ENCODE results near the gene EEF1AKMT4. TPM values are rescaled to one million over a fixed set of nuclear protein-coding genes. Genes with fewer than 3 reads are reported as not detected.

Gene EEF1AKMT4
- total RNA-seq, 1 experiment from 2014 or later, result 18.5 TPM

DNA sequence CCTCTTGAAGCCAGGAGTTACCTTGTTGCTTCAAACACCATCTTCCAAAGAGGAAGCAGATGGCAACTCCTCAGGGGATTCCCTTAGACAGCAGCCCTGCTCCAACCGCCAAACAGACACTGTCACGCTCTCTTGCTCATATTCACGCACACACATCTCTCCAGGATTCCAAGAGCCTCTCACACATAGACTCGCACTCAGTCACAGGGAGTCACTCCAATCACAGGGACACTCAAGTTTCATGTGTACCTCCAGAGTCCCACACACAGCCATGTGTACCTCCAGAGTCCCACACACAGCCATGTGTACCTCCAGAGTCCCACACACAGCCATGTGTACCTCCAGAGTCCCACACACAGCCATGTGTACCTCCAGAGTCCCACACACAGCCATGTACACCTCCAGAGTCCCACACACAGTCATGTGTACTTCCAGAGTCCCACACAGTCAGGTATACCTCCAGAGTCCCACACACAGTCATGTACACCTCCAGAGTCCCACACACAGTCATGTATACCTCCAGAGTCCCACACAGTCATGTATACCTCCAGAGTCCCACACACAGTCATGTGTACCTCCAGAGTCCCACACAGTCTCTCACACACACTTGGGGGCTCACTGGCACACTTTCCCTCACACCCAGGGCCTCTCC is 14.0 kb upstream of the EEF1AKMT4 start:
- DNase-seq (ENCODE audit: low read depth), result no peak

DNA sequence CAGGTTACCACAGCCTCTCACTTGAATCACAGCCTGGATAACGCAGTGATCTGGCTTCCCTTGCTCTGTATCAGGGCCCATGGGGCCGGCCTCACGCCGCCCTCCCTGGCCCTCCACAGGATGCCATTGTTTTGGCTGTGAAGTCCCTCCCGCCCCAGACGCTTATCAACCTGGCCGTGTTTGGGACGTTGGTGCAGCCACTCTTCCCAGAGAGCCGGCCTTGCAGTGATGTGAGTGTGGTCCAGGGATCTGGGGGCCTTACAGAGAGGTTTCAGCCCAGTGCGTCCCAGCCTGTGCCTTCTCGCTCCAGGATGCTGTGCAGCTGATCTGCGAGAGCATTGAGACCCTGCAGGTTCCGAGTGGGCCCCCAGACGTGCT is 13.4 kb upstream of the EEF1AKMT4 start:
- no peak for DNase-seq (ENCODE audit: low read depth)

DNA sequence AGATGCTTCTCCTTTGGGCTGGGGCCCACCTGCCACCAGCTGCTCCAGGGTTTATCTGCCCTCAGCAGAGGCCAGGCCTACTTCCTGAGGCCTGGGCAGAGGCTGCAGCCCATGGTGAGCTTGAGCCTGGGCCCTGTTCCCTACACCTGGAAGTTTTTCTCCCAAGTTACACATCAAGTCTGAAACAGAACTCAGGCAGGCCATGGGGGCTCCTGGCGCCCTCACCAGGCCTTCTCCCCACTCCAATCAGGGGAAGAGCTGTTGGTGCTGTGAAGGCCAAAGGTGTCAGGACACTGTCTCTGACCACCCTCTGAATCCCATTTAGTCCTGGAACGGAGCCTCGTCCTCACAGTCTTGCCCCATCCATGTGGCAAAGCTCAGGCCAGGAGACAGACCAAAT is 12.8 kb upstream of the EEF1AKMT4 start:
- DNase-seq (ENCODE audit: low read depth), result no peak

DNA sequence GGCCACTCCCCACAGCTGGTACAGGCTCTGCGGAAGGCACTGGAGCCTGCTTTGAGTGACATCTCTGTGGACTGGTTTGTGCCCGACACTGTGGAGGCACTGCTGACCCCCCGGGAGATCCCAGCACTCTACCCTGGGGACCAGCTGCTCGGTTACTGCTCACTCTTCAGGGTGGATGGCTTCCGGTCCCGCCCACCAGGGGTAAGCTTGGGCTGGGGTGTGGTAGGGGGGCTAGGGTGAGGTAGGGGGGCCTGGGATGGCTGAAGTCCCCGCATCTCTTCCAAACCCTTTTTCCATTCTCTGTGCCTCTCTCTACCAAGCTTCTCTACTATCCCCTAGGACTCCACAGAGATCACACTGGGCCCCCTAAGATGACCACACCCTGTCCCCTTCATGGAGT is 12.3 kb upstream of the EEF1AKMT4 start:
- no peak for DNase-seq (ENCODE audit: low read depth)

DNA sequence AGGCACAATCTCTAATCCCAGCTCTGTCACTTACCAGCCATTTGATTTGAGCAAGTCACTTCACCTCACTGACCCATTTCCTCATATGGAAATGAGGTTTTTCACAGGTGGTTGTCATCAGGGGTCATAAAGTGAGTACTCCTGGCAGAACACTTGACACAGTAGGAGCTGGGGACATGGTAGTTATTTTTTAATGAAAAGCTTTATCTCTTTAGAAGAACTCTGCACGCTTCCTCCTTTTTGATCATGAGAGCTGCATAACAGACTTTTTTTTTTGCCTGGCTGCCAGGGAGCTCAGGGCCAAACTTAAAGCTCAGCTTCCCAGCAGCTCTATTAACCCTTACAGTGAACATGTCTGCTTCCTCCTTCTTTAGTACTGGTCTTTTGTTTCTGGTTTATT is 11.7 kb upstream of the EEF1AKMT4 start:
- no peak for DNase-seq (ENCODE audit: low read depth)

DNA sequence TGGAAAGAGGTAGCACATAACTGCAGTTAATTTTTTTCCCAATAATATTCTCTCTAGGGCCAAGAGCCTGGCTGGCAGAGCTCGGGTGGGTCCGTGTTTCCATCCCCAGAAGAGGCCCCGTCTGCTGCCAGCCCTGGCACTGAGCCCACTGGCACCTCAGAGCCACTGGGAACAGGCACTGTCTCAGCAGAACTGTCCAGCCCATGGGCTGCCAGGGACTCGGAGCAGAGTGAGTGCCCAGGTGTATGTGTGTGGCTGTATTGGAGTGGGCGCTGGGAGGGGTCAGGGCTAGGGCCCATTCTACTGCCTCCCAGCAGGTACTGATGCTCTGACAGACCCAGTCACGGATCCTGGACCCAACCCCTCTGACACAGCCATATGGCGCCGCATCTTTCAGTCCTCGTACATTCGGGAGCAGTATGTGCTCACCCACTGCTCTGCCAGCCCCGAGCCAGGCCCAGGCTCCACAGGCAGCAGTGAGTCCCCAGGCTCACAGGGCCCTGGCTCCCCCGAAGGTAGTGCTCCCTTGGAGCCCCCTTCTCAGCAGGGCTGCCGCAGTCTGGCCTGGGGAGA is 11.1 kb upstream of the EEF1AKMT4 start:
- no peak for DNase-seq (ENCODE audit: low read depth)

DNA sequence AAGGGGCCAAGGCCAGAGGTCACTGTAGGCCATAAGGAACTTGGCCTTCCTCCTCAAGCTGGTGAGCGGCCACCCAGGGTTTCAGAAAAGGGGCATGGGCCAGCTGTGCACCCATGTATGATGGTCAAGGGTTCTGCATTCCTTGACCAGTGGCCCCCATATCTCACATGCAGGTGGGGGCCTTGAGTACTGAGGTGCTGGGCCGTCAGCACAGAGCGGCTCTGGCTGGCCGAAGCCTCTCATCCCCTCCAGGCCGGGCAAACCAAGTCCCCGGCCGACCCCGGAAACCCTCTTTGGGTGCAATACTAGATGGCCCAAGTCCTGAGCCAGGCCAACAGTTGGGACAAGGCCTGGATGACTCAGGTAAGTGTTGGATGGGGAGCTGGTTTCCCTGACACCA is 10.3 kb upstream of the EEF1AKMT4 start:
- DNase-seq (ENCODE audit: low read depth), result no peak

DNA sequence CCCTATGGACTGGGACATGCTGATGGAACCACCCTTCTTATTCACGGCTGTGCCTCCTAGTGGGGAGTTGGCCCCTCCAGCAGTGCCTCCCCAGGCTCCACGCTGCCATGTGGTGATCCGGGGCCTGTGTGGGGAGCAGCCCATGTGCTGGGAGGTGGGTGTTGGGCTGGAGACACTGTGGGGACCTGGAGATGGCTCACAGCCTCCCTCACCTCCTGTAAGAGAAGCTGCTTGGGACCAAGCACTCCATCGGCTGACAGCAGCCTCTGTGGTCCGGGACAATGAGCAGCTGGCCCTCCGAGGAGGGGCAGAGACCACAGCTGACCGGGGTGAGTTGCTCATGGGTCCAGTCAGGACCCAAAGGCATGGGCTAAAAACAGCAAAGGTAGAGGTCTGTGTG is 9.8 kb upstream of the EEF1AKMT4 start:
- no peak for DNase-seq (ENCODE audit: low read depth)

DNA sequence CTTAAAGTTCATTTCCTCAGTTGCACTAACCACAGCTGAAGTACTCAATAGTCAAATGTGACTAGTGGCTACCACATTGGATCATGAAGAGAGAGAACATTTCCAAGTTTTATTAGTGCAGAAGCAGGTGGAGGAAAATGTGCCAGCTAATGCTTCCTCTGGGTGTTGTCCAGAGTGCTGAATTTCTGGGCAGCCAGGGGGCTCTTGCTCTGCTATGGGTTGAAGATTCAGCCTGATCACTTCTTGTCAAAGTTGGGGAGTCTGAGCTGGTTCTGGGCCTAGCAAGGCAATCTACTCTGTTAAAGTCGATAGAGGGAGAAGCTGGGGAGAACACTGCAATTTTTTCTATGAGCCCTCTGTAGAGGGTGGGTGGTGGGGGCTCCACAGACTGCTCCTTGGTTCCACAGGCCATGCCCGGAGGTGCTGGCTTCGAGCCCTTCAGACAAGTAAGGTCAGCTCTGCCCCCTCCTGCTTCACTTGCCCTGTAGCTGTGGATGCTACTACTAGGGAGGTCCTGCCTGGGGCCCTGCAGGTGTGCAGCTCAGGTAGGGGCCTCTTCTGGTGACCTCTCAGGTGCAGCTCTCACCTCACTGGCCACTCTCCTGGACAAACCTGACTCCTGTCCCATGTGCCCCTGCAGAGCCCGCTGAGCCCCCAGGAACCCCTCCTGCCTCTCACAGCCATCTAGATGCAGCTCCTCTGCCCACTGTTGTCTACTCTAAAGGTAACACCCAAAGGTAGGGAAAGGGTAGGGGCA is 8.9 kb upstream of the EEF1AKMT4 start:
- DNase-seq (ENCODE audit: low read depth), result peak; percentile 42

DNA sequence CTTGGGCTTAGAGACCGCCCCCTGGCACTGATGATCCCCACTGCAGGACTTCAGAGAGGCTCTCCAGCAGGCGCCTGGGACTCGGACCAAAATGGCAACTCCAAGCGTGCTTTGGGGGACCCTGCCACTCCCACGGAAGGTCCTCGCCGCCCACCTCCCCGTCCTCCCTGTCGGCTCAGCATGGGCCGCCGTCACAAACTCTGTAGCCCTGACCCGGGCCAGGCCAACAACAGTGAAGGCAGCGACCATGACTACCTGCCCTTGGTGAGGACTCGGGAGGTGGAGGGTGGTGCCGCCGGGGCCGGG is 8.4 kb upstream of the EEF1AKMT4 start:
- DNase-seq (ENCODE audit: low read depth), result no peak

- DNase-seq (ENCODE audit: low read depth), result no peak
These were observed 7.8 kb upstream of the EEF1AKMT4 start for GRCh38 chr3:184241447-184242296.

GRCh38 chr3:184242297-184242685 is 7.2 kb upstream of the EEF1AKMT4 start:
- DNase-seq (ENCODE audit: low read depth), result no peak

GRCh38 chr3:184248454-184249411 is 739 bp upstream of the EEF1AKMT4 start, which contains the start of gene ALG3:
Gene ALG3 (minus strand): TSS chr3:184248962. CDS start chr3:184248940, 22 bp downstream.
- DNase-seq (ENCODE audit: low read depth), result peak; percentile 82

DNA sequence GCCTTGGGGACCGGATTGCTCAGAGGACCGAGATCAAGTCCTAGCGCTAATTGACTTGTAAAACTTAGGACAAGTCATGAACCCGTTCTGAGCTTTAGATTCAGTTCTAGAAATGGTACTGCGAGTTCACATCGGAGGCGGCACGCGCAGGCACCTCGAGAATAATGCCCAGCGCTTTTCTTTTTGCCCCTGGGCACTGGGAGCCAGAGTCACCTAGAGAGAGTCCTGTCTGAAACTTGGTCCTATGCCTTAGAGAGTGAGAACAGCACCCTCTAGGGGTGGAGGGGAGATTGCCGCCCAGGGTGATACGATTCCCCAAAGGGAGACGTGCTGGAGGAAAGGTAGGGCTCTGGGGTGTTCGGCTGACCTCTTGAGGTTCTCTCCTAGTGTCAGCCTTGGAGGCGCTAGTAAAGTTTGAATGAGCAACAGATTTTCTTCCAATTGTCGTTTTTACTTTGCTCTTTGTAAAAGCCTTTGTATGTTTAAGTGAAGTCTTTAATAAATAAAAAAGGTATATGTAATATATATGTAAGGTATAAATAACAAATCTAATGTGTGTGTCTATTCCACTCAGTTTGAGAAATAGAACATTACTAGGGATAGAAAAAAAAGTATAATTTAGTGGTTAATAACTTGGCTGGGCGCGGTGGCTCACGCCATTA is 826 bp downstream of the EEF1AKMT4 start:
- DNase-seq (ENCODE audit: low read depth), result peak; percentile 92

DNA sequence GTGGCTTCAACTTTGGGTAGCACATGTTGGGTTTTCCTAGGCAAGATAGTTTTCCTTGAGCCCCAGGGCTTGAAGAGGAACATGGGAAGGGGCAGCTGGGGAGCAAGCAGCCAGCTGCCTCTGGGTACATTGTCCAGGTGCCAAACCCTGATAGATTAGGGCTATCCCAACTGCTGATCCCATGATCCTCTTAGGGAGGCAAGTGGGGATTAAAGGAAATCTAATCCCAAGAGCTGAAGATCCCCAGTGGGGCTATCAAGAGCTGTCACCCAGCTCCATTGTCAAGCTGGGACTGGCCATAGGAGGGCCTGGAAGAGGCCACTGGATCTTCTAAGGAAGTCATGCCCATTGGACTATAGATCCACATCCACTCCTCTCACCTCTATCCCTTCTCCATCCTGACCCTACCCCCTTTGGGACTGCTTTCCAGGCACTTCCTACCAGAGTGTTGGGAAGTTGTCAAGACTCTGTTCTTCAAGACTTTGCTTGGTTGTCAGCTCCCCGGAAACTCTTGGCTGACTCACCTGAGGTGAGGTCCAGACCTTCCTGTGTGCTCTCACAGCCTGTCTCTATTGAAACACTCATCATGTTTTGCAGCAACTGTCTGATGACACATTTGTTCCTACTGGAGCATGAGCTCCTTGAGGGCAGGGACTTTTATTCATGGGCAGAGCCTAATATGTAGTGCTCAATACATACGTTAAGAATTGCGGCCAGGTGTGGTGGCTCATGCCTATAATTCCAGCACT is 6.0 kb downstream of the EEF1AKMT4 start:
- peak; percentile 60 for DNase-seq (ENCODE audit: low read depth)

GRCh38 chr3:184257083-184257915 is 7.8 kb downstream of the EEF1AKMT4 start:
- DNase-seq (ENCODE audit: low read depth), result no peak

DNA sequence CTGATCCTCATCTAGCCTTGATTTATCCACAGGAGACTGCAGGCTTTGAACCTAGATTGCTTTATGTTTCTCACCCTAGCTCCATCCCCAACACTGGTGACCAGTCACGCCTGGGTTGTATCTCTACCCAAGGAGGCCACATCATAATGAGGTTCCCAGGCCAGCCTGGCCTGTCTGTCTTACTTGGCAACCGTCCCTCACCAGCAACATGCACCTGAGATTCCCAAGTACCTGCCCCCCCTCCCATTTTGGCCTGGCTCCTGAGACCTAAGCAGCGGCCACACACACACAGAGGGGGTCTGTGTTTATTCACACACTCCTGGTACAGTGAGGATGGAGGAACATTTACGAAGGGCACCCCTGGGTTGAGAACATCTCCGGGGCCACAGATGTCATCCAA is 9.5 kb downstream of the EEF1AKMT4 start:
- DNase-seq (ENCODE audit: low read depth), result no peak

DNA sequence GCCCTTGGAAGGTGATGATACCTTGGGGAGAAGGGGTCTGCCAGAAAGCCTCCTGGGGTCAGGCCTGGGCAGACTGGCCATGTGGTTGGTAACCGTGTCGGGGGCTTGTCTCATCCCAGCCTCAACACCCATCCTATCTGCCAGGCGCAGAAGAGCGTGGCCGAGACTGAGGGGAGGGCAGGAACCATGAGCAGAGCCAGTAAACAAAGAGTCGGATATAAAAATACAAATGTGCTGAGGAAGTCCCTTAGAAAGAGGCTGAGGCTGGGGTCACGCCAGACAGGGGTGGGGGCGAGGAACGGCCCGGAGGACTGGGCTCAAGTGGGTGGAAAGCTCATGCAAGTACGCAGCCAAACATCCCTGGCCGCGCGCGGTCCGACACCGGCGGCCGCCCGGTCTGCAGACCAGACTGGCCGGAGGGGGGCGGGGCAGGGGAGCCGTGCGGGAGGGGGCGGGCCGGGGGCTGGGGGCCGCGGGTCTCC is 10.0 kb downstream of the EEF1AKMT4 start:
- no peak for DNase-seq (ENCODE audit: low read depth)
